ENCODE data around the gene ANXA9.

DNA sequence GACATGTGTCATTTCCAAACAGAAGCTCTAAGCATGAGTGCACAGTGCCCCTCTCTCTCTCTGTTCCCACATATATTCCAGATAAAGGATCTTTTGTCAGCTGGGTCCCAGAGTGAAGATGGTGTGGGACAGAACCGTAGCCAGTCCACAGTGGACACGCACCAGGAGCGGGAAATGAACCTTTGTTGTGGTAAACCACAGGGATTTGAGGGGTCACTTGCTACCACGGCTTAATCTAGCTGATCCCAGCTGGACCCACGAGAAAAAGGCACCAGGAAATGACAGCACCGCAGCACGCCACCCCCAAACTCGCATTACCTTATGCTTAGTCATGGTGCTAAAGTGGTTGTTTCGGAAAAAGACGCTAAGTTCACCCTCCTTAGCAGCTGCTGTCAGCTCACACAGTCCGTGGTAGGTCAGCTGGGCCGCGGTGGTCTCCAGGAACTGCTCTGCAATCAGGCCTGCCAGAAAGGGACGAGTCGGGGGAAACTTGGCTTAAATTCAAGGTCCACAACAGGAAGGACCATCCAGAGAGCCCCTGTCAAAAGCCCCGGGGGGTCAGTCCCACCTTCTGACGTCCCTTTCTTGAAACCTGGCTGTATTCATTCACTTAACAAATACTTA, 17.1 kb downstream of the ANXA9 start:
- TF ChIP-seq EP300 (IDR thresholded peaks at IDR 0.05) (no peak), POLR2A (IDR thresholded peaks at IDR 0.05) (no peak)
- TF ChIP-seq, protein P1, sequence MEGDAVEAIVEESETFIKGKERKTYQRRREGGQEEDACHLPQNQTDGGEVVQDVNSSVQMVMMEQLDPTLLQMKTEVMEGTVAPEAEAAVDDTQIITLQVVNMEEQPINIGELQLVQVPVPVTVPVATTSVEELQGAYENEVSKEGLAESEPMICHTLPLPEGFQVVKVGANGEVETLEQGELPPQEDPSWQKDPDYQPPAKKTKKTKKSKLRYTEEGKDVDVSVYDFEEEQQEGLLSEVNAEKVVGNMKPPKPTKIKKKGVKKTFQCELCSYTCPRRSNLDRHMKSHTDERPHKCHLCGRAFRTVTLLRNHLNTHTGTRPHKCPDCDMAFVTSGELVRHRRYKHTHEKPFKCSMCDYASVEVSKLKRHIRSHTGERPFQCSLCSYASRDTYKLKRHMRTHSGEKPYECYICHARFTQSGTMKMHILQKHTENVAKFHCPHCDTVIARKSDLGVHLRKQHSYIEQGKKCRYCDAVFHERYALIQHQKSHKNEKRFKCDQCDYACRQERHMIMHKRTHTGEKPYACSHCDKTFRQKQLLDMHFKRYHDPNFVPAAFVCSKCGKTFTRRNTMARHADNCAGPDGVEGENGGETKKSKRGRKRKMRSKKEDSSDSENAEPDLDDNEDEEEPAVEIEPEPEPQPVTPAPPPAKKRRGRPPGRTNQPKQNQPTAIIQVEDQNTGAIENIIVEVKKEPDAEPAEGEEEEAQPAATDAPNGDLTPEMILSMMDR (IDR thresholded peaks at IDR 0.05) = no peak

All from gastroesophageal sphincter (tissue), 3 donors.